NCI-H1417 treated with DMSO at 0.1 percent for 48 hours (cell line): ENCODE results near the gene UNC93B1.

Source experiments
- DNase-seq: peaks from one replicate; lab custom pipeline; 2025; lab: John Stamatoyannopoulos, UW

Gene UNC93B1

GRCh38 chr11:68040101-68040956, 36.4 kb upstream of the UNC93B1 start:
- no peak for DNase-seq

GRCh38 chr11:68039526-68040086, 35.7 kb upstream of the UNC93B1 start:
- DNase-seq: no peak

GRCh38 chr11:68038718-68039525, 35.0 kb upstream of the UNC93B1 start, which contains the start of gene TCIRG1:
Gene TCIRG1 (plus strand): TSS chr11:68039025. CDS start chr11:68041272, 2,247 bp downstream.
- DNase-seq: no peak

- DNase-seq: no peak
Observed at GRCh38 chr11:68038226-68038717, 34.4 kb upstream of the UNC93B1 start.

- no peak for DNase-seq
Observed at GRCh38 chr11:68037411-68038225, 33.7 kb upstream of the UNC93B1 start.

GRCh38 chr11:68036717-68037239, 32.9 kb upstream of the UNC93B1 start:
- no peak for DNase-seq

- DNase-seq: no peak
Observed at GRCh38 chr11:68036141-68036716, 32.3 kb upstream of the UNC93B1 start.

GRCh38 chr11:68035266-68035876, 31.5 kb upstream of the UNC93B1 start:
- no peak for DNase-seq

- no peak for DNase-seq
Observed at GRCh38 chr11:68033708-68034045, 29.8 kb upstream of the UNC93B1 start.

- DNase-seq: no peak
Observed at GRCh38 chr11:68032997-68033707, 29.3 kb upstream of the UNC93B1 start.

- DNase-seq: no peak
Observed at GRCh38 chr11:68032003-68032402, 28.1 kb upstream of the UNC93B1 start.

GRCh38 chr11:68031144-68031464, 27.2 kb upstream of the UNC93B1 start:
- DNase-seq: no peak

- DNase-seq: peak; percentile 98
Observed at GRCh38 chr11:68030318-68031143, 26.6 kb upstream of the UNC93B1 start, which contains the start of gene NDUFS8. Gene NDUFS8 (plus strand): TSS chr11:68030681. CDS start chr11:68032152, 1,471 bp downstream.

- no peak for DNase-seq
Observed at GRCh38 chr11:68028802-68029545, 25.1 kb upstream of the UNC93B1 start.

- DNase-seq: no peak
Observed at GRCh38 chr11:68027667-68028066, 23.8 kb upstream of the UNC93B1 start.

- no peak for DNase-seq
Observed at GRCh38 chr11:68026391-68027105, 22.7 kb upstream of the UNC93B1 start.

- DNase-seq: no peak
Observed at GRCh38 chr11:68025047-68025446, 21.1 kb upstream of the UNC93B1 start.

- DNase-seq: no peak
Observed at GRCh38 chr11:68024508-68024907, 20.6 kb upstream of the UNC93B1 start.
